ENCODE results near the gene CCDC146.
"Not testable (repeated sequence)": the region's sequence is repeated elsewhere in the genome, so short reads cannot be mapped to it uniquely, and the experiment has no call there.

The CCDC146 gene

GRCh38 chr7:77329466-77330168, 207.2 kb downstream of the CCDC146 start:
- DNase-seq (ENCODE audit: low read depth) = no peak

GRCh38 chr7:77330169-77330882, 207.9 kb downstream of the CCDC146 start:
- no peak for DNase-seq (ENCODE audit: low read depth)

- DNase-seq (ENCODE audit: low read depth) = peak; percentile 22
These were observed 209.7 kb downstream of the CCDC146 start for GRCh38 chr7:77331938-77332695.

GRCh38 chr7:77334039-77334438, 211.6 kb downstream of the CCDC146 start:
- not testable (repeated sequence) for DNase-seq (ENCODE audit: low read depth)

- no peak for DNase-seq (ENCODE audit: low read depth)
These were observed 213.2 kb downstream of the CCDC146 start for GRCh38 chr7:77335581-77335980.

GRCh38 chr7:77337456-77337990, 215.1 kb downstream of the CCDC146 start:
- no peak for DNase-seq (ENCODE audit: low read depth)

- no peak for DNase-seq (ENCODE audit: low read depth)
These were observed 215.8 kb downstream of the CCDC146 start for GRCh38 chr7:77338260-77338659.

GRCh38 chr7:77338883-77339629, 216.6 kb downstream of the CCDC146 start:
- DNase-seq (ENCODE audit: low read depth) = no peak

GRCh38 chr7:77339726-77340125, 217.3 kb downstream of the CCDC146 start:
- DNase-seq (ENCODE audit: low read depth) = no peak
